MM.1S (cell line): ENCODE results near the gene NEDD8.

Experiments used
- CTCF ChIP-seq: fragments of 300-600 bp; sonication (generic); IDR thresholded peaks from 2 replicates; pipeline ENCODE4 v1.5.1; 2016; ENCODE audit warnings: antibody characterized with exemption, low read length, mixed read lengths
- EZH2 ChIP-seq: fragments of 300-600 bp; sonication (generic); optimal IDR thresholded peaks from 2 replicates; pipeline ENCODE3; 2017; ENCODE audit warnings: low read depth, mild to moderate bottlenecking, antibody characterized with exemption, low read length, mixed read lengths
- EZH2phosphoT487 ChIP-seq: fragments of 300-600 bp; sonication (generic); IDR thresholded peaks from 2 replicates; pipeline ENCODE4 v1.6.1; 2018; ENCODE audit warnings: antibody characterized with exemption, low read length

GRCh38 chr14:24207625-24208024, 24.5 kb downstream of the NEDD8 start:
- TF ChIP-seq CTCF, result no peak
- no peak for TF ChIP-seq EZH2phosphoT487
- TF ChIP-seq EZH2, result no peak
